Measurements from ENCODE around the gene WFS1.

Gene WFS1

DNA sequence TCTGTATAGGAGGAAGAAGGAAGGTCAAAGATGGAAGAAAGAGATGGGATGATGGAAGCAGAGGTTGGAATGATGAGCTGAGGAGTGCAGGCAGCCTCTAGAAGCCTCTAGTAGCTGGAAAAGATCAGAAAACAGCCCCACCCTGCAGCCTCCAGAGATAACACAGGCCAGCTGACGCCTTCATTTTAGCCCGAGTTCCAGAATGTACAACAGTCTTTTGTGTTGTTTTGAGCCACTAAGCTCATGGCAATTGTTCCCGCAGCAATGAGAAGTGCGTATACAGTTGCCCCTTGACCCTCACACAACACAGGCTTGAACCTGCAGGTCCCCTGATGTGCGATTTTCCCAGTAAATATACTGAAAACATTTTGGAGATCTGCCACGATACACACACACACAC lies 72.0 kb downstream of the WFS1 start:
- DNase-seq, result no peak

DNA sequence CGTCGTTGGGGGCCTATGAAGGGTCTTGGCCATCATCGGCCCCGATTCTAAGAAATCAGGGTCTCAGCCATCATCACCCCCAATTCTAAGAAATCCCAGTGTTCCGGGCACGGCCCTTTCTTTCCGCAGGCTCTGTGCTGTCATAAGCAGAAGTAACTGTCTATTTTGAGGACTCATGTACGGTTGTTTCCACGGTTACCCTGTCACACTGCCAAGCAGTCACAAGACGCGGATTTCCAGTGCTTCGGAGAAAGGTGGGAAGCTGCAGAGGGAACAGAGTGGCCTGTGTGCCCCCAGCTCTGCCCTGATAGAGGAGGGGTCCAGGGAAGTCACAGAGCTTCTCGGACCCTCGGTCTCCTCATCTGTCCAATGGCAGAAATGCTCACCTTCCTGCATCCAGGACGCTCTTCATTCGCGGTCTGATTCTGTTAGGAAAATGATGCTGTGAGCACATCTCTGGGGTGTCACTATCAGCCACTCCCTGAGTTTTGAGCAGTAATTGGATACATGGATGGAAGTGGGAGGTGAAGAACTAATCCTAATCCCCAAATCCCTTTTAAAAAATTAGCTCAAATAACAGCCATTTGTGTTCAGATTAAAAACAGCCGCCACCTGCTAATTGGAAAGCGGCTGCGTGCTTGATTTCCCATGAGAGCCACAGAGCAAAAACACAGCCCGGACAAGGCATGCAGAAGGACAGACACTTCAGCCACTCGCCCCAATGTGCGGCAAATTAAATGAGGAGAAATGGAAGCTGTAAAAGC lies 73.1 kb downstream of the WFS1 start:
- peak; percentile 75 for DNase-seq

DNA sequence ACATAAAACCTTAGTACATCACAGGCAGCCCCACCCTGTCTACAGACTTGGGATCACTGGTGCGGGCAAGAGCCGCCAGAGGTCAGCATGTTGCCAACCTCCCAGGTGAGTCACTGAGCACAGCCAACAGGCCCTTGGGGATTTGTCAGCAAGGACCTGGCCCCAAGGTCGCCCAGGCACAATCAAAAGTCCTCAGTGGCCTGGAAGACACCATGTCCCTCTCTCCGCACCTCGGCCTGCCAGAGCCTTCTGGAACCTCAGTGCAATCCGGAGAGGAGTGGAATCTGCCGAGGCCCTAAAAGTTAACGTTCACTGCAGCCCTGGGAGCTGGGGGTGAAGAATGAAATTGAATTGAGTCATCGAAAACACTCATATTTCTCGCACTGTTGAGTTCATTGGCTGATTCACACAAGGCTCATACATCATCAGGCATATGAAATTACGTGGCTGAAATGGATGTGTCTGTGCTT lies 74.3 kb downstream of the WFS1 start:
- no peak for DNase-seq

DNA sequence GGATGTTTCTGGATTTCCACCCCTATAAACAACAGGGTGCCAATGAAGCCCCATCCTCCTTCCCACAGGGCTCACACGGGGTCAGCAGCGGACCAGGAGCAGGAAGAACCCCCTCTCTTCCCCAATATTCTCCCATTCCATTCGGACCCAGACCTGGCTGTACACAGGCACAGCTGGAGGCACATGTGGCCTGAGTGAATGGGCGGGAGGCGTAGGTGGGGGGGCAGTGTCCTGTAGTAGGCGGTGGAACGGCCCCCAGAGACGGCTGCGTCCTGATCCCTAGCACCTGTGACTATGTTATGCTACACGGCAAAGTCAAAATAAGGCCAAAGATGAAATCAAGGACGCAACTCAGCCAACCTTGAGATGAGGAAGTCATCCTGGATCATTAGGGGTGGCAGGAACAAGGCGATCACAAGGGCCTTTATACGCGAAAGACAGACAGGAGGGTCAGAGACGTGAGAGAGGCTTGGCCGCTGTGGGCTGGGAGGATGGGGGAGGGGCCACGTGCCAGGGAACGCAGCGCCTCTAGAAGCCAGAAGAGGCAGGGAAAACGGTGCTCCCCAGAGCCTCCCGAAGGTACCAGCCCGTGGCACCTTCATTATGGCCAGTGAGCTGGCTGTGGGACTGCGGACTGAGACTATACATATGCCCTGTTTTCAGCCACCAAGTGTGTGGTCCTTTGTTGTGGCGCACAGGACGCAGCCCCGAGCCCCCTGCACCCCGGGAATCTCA lies 75.6 kb downstream of the WFS1 start:
- DNase-seq, result no peak

DNA sequence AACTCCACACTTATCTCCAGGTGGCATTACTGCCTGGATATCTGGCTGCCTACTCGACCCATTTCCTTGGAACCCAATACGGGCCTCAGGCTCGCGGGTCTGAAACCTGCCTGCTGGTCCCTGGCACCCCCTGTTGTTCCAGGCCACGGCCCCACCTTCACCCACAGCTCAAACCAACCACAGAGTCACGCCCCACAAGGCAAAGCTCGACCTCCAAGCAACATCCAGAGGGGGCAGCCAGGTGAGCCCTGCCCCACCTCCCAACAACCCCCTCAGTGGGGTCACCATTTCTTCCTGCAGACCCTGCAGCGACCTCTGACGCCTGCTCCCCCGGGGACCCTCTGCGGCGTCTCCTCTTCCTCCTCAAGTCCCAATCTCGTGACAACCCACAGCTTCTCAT lies 76.2 kb downstream of the WFS1 start:
- no peak for DNase-seq

DNA sequence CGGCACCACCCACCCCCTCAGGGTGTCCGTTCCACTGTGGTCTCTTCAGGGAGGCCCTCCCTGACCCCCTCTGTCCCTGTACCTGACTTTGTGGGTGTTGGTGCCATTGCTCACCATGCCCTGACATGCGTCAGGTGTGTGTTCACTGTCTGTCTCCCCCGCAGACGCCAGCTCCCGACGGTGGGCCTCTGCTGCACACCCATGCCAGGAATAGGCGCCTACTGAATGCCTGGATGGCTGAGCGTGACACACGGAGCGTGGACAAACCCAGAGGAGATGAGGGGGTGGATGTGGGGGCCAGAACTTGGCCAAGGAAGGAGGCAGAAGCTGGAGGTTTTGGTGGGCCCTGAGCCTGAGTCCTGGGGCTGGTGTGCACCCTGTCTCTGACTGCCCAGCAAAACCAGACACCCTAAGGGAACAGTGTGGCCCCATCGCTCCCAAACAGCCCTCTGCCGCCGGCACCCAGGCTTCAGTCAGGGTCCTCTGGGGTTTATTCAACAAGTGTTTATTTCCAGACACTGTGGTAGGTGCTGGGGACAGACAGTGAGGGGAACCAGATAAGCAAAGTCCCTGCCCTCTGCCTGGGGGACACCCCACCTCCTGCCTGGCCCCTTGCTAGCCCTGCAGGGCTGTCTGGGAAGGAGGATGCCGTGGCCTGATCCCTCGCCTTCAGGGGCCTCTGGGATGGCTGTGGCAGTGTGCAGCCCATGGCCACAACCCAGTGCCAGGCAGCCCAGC lies 76.9 kb downstream of the WFS1 start:
- no peak for DNase-seq

DNA sequence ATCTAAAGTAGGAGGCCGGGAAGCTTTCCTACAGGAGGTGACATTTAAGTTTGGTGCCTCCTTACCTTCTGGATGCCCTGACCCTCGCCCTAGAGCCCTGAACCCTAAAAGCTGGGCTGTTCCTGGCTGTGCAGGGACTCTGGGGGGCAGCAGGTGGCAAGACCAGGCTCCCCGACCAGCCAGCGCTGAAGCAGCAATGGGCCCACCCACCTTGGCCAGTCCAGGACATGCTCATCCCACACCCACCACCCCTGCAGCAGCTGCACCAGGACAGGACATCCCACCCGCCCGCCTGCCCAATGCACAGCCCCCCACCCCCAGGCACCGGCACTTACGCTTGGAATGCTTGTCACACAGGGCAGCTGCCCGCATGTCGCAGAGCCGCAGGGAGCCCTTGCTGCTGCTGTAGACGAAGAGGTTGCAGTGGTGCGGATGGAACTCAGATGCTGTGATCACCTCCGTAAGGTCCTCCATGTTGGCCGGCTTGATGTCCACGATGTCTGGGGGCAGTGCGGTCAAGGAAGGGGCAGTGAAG lies 77.9 kb downstream of the WFS1 start:
- DNase-seq, result no peak

DNA sequence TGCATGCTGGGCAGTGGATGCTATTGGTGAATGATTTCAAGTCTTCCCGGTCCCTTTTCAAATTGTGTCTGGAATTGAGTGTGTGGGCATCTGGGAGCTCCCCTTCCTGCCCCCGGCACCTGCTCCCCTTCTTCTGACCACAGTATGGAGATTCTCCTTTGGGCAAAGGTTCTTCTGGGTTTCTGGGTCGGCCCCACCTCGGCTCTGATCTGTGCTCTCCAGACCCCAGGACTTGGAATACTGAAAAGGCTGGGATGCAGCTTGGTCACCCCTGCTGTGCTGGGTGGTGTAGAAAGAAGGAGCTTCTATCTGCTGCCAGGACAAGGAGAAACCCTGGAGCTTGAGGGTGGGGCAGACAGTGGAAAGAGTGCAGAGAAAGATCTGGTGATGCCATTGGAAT lies 78.8 kb downstream of the WFS1 start:
- DNase-seq, result no peak

DNA sequence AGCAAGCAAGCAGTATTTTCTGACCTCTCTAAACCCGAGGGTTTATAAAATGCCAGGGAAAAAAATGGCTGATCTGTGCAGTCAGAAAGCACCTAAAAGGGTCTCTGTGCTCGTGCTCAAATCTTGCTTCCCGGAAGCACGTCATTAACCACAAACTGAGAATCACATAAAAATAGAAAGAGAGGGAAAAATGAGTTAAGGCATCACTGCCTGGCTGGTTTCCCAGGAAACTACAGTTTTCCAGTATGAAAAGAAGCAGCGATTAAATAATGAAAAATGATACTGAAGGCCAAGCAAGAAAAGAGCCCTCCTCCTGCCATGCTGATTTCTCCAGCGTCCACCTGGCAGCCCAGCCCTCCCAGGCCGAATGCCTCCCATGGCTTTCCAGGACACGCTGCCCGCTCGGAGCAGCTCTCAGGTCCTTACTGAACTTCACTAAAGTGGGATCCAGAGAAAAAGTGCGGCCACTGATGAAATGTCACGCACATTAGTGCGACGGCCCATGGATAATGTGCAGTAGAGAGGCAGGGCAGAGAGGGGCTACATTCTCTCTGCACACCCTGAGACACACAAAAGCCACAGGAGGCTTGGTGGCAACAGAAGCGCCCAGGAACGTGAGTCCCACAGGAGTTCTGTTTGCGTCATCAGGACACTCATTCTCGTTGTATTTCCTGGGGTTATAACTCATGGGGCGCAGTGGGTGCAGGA lies 80.4 kb downstream of the WFS1 start:
- DNase-seq, result peak; percentile 74

DNA sequence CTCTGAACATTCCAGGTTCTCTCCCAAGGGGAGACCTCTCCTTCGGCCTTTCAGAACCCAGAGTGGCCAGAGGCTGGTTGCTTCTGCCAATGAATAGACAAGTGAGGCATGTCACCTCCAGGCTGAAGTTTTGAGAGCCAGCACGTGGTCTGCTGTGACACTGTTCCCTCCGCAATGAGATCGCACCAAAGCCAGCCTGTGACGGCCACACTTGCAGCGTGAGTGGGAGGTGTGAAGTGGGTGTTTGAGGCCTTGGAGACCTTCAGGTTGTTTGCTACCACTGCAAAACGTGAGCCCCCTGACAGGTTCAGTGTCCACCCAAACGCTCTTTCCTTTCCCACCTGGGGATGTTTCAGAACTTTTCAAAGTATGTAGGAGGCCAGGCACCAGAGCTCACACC lies 81.0 kb downstream of the WFS1 start:
- DNase-seq, result no peak

DNA sequence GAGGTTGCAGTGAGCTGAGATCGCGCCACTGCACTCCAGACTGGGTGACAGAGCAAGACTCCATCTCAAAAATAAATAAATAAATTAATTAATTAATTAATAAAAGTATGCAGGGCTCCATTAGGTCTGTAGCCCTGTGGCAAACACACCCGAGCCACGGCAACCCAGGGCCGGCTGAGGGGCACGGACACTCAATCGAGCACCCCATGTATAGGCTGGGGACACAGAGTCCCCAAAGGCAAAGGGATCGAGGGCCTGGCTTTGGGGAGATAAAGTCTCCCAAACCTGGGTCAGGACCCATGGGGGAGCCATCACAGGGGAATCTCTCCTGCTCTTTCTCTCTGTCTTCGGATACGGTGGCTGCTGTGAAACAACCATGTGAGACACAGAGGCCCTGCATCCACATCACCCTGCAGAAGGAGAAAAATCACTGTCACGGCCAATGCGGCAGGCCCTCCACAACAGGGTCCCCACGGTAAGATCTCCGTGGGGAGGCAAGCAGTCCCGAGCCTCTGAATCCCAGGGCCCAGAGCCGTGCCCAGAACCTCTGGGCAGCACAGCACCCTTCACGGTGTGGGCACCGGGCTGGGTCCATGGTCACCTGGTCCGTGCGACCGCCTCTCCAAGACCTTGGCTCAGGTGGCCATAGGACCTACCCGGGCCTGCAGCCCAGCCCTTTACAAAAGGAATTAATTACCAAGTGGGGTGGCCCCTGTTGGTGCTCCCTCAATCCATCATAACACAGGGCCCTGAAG lies 81.8 kb downstream of the WFS1 start:
- DNase-seq, result no peak

DNA sequence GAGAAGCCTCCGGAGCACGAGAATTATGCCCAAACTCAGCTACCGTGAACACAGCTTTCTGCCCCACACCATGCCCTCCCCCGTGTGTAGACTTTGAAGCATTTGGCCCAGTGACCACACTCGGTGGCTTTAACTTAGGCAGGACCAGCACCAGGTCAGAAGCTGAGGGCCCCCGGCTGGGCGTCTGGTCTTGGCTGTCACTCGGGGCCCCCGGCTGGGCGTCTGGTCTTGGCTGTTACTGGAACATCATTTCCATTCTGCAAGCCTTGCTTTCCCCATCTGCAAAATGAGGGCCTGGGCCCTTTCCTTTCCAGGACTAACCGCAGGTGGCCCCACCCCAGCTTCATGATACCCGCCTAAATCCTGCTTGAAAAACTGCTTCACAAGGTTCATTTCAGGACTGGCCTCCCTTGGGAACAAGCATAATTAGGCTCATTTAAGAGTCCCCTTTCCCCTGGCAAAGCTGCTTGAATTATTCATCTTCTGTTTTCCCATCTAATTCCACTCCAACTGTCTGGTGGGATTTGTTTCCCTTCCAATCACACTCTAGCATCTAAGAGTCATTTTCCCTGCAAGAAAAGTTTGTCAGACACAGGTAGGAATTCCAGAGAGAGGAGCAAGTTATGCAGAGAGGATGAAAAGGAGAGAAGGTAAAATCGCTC lies 82.5 kb downstream of the WFS1 start:
- DNase-seq, result no peak
